T-helper 2 cell treated with Interferon-gamma antibody and Interleukin-4, amounts not matched to agents 100 ng/mL and 5 ng/mL, for 36 hours (primary cell): ENCODE results near the gene PRAMEF6. TPM values are rescaled to one million over a fixed set of nuclear protein-coding genes. Genes with fewer than 3 reads are reported as not detected.
"Not testable (repeated sequence)": the region's sequence is repeated elsewhere in the genome, so short reads cannot be mapped to it uniquely, and the experiment has no call there.

Source experiments
- intact Hi-C: fragments of 100-400 bp; cut with micrococcal nuclease; formaldehyde crosslinking; loops from one replicate; pipeline ENCODE4 v1.15.1; 2023
- total RNA-seq: library from RNA; stranded (reverse); gene quantifications from 2 replicates; pipeline ENCODE4 v1.2.3, GENCODE V29; 2022

Gene PRAMEF6
- total RNA-seq, result not detected in 2 replicates

DNA sequence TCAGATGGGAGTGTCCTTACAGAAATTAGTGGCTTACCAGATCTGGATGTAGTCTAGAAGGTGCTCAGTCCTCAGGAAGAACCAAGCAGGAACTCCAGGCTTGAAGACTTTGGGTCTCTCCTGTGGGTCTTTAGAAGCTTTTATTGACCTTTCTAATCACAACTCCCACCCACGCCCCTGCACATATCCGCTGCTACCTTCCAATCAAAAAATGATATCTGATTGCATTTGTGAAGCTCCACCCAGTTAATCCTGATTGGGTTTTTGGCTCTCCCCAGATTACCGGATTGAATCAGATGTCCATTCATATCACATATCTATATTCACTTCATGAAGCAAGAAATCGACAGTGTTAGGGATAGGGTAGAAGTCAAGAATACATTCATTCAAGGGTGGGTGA is at the start of gene PRAMEF6:
TSS of gene PRAMEF6 (minus strand) at position 101 of the 400 bp plus-strand sequence. CDS start 5,062 bp downstream, outside the sequence.
- intact Hi-C loops, result not testable (repeated sequence)

DNA sequence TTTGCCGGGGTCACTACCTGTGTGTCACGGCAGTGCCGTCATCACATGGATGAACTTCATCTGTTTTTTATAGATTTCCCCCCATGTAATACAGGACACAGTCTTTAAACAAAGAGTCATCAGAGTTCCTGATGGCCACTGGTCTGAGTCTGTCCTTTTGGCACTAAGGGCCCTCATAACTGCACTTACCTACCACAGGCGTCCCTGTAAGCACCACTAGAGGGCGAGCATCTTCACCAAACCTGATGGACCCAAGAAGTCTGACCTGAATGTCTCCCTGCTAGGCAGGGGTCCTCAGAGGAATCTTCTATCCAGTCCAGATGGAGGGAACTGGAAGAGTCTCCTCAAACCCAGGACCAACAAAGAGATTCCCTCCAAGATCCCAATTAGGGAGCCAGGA is 23.0 kb downstream of the PRAMEF6 start:
- intact Hi-C loops, result not testable (repeated sequence)

DNA sequence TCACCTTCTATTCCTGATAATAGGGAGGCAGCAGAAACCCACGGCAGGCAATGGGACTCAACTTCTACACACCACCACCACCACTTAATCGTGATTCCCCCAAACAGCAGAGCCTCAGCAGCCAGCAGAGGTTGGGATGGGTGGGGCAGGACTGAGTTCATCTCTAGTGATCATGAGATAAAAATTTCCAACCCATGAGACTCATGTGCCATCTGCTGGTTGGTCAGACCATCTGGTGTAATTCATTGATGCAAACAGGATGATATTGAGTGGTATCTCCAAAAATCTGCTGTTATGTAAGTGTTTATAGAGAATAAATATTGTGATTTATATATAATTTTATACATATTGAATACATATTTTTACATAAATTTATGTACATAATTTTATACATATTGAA is 25.6 kb downstream of the PRAMEF6 start:
- intact Hi-C loops, result not testable (repeated sequence)

DNA sequence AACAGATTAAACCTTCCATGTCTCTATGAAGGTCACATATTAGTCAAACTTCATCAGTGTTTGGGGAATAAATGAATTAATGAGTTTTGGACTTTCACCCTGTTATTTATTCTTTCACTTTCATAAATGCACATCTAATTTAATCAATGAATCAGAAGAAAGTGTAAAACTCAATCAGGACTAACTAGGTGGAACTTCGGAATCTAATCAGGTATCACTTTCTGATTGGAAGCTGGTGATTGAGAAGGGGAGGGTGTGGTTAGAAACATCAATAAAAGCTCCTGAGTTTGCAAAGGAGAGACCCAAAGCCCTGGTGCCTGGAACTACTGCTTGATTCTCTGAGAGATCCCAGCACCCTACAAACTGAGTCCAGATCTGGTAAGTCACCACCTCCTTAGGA is 31.1 kb downstream of the PRAMEF6 start, which contains the start of gene PRAMEF7:
TSS of gene PRAMEF7 (plus strand) at position 301 of the 400 bp plus-strand sequence. CDS start 1,083 bp downstream, outside the sequence.
- intact Hi-C loops, result not testable (repeated sequence)

DNA sequence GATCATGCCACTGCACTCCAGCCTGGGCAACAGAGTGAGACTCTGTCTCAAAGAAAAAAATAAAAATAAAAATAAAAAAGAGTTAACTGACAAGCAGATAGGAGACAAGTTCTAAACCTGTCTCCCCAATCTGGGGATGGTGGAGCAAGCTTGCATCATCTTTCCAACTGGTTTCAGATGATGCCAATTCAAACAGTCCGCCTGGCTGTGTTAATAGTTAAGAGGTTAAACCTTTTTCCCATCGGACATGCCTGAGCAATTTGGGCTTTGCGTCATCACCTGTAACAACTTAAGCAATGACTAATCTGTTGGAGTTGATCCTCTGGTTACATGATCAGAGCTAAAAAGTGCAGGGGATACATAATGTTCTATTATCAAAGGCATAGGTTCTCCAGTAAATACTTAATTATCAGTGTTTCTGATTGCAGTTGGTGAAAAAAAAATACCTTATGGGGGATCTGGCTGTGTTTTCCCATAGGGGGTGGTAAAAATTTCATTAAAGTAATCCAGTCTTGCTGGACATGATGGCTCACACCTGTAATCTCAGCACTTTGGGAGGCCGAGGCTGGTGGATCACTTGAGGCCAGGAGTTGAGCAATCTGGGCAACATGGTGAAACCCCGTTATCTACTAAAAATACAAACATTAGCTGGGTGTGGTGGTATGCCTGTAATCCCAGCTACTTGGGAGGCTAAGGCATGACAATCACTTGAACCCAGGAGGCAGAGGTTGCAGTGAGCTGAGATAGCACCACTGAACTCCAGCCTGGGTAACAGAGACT is 43.4 kb downstream of the PRAMEF6 start:
- intact Hi-C loops, result not testable (repeated sequence)

DNA sequence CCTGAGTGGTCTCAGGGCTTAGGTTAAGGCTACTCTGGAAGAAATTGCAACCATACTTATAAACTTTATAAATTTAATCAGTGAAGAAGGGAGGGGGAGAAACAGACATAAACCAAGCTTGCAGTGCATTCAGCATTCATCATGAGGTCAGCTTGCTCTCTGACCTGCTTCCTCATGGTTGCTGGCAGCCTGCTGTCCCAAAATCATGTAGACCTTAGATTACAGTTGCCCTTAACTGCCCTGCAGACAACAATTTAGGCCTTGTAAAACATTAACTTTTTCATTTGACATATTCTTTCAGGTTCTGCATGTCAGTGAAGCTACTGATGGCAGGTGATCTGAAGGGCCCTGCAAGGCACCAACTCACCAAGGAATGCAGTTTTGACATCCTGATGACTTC is 48.2 kb downstream of the PRAMEF6 start:
- intact Hi-C loops, result not testable (repeated sequence)

DNA sequence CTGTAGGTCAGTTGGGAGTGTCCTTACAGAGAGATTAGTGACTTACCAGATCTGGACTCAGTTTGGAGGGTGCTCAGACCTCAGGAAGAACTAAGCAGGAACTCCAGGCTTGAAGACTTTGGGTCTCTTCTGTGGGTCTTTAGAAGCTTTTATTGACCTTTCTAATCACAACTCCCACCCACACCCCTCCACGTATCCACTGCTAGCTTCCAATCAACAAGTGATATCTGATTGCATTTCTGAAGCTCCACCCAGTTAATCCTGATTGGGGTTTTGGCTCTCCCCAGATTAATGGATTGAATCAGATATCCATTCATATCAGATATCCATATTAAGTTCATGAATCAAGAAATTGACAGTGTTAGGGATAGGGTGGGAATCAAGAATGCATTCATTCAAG is 49.2 kb downstream of the PRAMEF6 start, which contains the start of gene PRAMEF10:
TSS of gene PRAMEF10 (minus strand) at position 101 of the 400 bp plus-strand sequence. CDS start 2,423 bp downstream, outside the sequence.
- intact Hi-C loops, result not testable (repeated sequence)

Other genes starting within 250 kb of the PRAMEF6 start
- gene AADACL3, start 231.5 kb downstream of the PRAMEF6 start, total RNA-seq, result not detected in 2 replicates
- not detected in 2 replicates for gene CFAP107, start 201.4 kb downstream of the PRAMEF6 start, total RNA-seq
- not detected in 2 replicates for gene PRAMEF12, start 173.8 kb downstream of the PRAMEF6 start, total RNA-seq
- not detected in 2 replicates for gene PRAMEF1, start 156.2 kb downstream of the PRAMEF6 start, total RNA-seq
- gene PRAMEF11, start 116.2 kb downstream of the PRAMEF6 start, total RNA-seq, result not detected in 2 replicates
- gene HNRNPCL1, start 98.9 kb downstream of the PRAMEF6 start, total RNA-seq, result not detected in 2 replicates
- gene PRAMEF2, start 90.5 kb downstream of the PRAMEF6 start, total RNA-seq, result not detected in 2 replicates
- gene PRAMEF4, start 61.4 kb downstream of the PRAMEF6 start, total RNA-seq, result not detected in 2 replicates
- not detected in 2 replicates for gene PRAMEF10, start 49.3 kb downstream of the PRAMEF6 start, total RNA-seq
- gene PRAMEF7, start 31.0 kb downstream of the PRAMEF6 start, total RNA-seq, result not detected in 2 replicates
- not detected in 2 replicates for gene PRAMEF27, start 109.0 kb upstream of the PRAMEF6 start, total RNA-seq
- not detected in 2 replicates for gene HNRNPCL3, start 113.2 kb upstream of the PRAMEF6 start, total RNA-seq
- not detected in 2 replicates for gene PRAMEF25, start 123.2 kb upstream of the PRAMEF6 start, total RNA-seq
- gene HNRNPCL2, start 169.3 kb upstream of the PRAMEF6 start, total RNA-seq, result not detected in 2 replicates
- not detected in 2 replicates for gene PRAMEF26, start 208.4 kb upstream of the PRAMEF6 start, total RNA-seq
- gene HNRNPCL4, start 218.1 kb upstream of the PRAMEF6 start, total RNA-seq, result not detected in 2 replicates
- gene PRAMEF9, start 224.3 kb upstream of the PRAMEF6 start, total RNA-seq, result not detected in 2 replicates